Gastrocnemius medialis (tissue), 4 donors: ENCODE results near the gene LINGO3. TPM values are rescaled to one million over a fixed set of nuclear protein-coding genes. Genes with fewer than 3 reads are reported as not detected.

Experiments
- ATAC-seq, 2 donors: fragments of 150-250 bp; one replicate each; pipeline ENCODE4 v1.9.1; 2016
- DNase-seq, 2 donors: peaks; one replicate each; pipeline ENCODE4 v3.0.0-alpha.2; 2019
- H3K27ac ChIP-seq, 4 donors: fragments of 200-600 bp; sonication (generic); 1 replicate in 1 of 4; 2 replicates in 3 of 4; pipeline ENCODE4 v1.5.1; 2016 to 2018; ENCODE audit warnings: mild to moderate bottlenecking in 2 of 4, moderate library complexity in 1 of 4
- H3K27me3 ChIP-seq, 3 donors: fragments of 200-600 bp; sonication (generic) in 2 of 3; 1 replicate in 1 of 3; 2 replicates in 2 of 3; pipeline versions ENCODE4 v1.5.1 to v1.6.0; 2016 to 2019; ENCODE audit warnings: mild to moderate bottlenecking in 1 of 3, moderate library complexity in 1 of 3
- H3K36me3 ChIP-seq, 2 donors: fragments of 200-600 bp; sonication (generic) in 1 of 2; one replicate each; pipeline ENCODE4 v1.5.1; 2017 to 2018
- H3K4me1 ChIP-seq, 2 donors: fragments of 200-600 bp; sonication (generic) in 1 of 2; one replicate each; pipeline ENCODE4 v1.5.1; 2016 to 2017; ENCODE audit warnings: mild to moderate bottlenecking in 2 of 2
- H3K4me3 ChIP-seq, 4 donors: fragments of 200-600 bp; sonication (generic) in 3 of 4; 1 replicate in 1 of 4; 2 replicates in 3 of 4; pipeline ENCODE4 v1.5.1; 2016 to 2019; ENCODE audit warnings: mild to moderate bottlenecking in 2 of 4
- H3K9me3 ChIP-seq, 3 donors: fragments of 200-600 bp; sonication (generic) in 2 of 3; 1 replicate in 1 of 3; 2 replicates in 2 of 3; pipeline ENCODE4 v1.5.1; 2016 to 2019
- CTCF ChIP-seq, 5 experiments: fragments of 450-650 bp in 3 of 5; fragments of 200-600 bp in 2 of 5; sonication (generic) in 2 of 5; IDR thresholded peaks in 4 of 5; conservative IDR thresholded peaks in 1 of 5; 1 replicate in 4 of 5; 2 replicates in 1 of 5; pipeline ENCODE4 v1.5.1; 2016 to 2019; ENCODE audit warnings: antibody characterized with exemption in 5 of 5, mild to moderate bottlenecking in 3 of 5, moderate library complexity in 3 of 5
- POLR2A ChIP-seq, 2 donors: fragments of 450-650 bp; IDR thresholded peaks; one replicate each; pipeline ENCODE4 v1.6.1; 2017; ENCODE audit warnings: antibody characterized with exemption in 2 of 2, mild to moderate bottlenecking in 2 of 2, moderate library complexity in 2 of 2
- in situ Hi-C, 4 donors: fragments of 200-750 bp; cut with MboI; loops; one replicate each; pipeline versions ENCODE4 v1.15.0 to v1.8.0; 2017; ENCODE audit warnings: low sequenced_read_pairs in 4 of 4
- intact Hi-C: fragments of 100-400 bp; cut with DNase I; formaldehyde crosslinking; loops from one replicate; pipeline ENCODE4 v1.15.1; 2023; ENCODE audit warnings: low total_unique reads
- total RNA-seq, 4 donors: library from RNA; depleted of rRNA; stranded (reverse); fragments of >200 nt; gene quantifications; one replicate each; pipeline versions ENCODE4 v1.1.0 to v1.2.3, GENCODE V29; 2016

The LINGO3 gene
- total RNA-seq, 4 donors from 2014 or later, result not detected

- H3K4me1 ChIP-seq, result no peaks in the 10 kb centered on the region
- ATAC-seq, result no peak
- H3K4me3 ChIP-seq, result no peak overlapping the region
- no peaks in the 10 kb centered on the region for H3K9me3 ChIP-seq
- no peak overlapping the region for H3K27ac ChIP-seq
- H3K27me3 ChIP-seq, result no peaks in the 10 kb centered on the region
- DNase-seq, result no peak
- peaks cover 0 to 38% of the 10 kb centered on the region in 2 donors for H3K36me3 ChIP-seq
- in situ Hi-C loops, result no loop called here
- intact Hi-C loops, result no loop called here
- TF ChIP-seq CTCF (IDR thresholded peaks at IDR 0.05 in 4 of 5, conservative IDR thresholded peaks at IDR 0.05 in 1 of 5) (no peak), POLR2A (IDR thresholded peaks at IDR 0.05) (no peak)
These were observed 32.7 kb upstream of the LINGO3 start for GRCh38 chr19:2340496-2341243.

DNA sequence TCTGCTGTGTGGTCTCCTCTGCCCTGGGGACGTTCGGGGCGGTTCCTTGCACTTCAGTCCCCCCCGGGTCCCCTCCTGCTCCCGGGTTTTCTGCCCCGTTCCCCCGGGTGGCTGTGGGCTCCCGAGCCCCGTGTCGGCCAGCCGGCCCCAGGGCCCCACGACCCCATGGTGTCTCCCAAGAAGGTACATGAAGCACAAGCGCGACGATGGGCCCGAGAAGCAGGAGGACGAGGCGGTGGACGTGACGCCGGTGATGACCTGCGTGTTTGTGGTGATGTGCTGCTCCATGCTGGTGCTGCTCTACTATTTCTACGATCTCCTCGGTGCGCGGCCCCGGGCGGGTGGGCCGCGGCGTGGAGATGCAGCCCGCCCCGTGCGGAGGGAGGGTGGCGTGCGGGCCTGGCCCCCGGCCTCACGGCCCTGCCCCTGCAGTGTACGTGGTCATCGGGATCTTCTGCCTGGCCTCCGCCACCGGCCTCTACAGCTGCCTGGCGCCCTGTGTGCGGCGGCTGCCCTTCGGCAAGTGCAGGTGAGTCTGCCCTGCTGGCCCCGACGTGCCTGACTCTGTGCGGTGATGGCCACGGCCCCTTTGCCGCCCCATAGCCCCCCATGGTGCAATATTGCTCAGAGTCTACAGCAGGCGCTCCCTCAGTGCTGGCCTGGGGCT, 31.8 kb upstream of the LINGO3 start:
- Histone ChIP-seq H3K36me3 (peaks cover 0 to 38% of the 10 kb centered on the region in 2 donors), H3K27ac (no peak overlapping the region), H3K9me3 (no peaks in the 10 kb centered on the region), H3K4me3 (no peak overlapping the region), H3K27me3 (no peaks in the 10 kb centered on the region), H3K4me1 (no peaks in the 10 kb centered on the region)
- ATAC-seq (no peak), DNase-seq (no peak)
- no peak for TF ChIP-seq POLR2A (IDR thresholded peaks at IDR 0.05)
- TF ChIP-seq CTCF (IDR thresholded peaks at IDR 0.05 in 4 of 5, conservative IDR thresholded peaks at IDR 0.05 in 1 of 5), result no peak
- intact Hi-C loops, result no loop called here
- in situ Hi-C loops, result no loop called here

- TF ChIP-seq CTCF (IDR thresholded peaks at IDR 0.05 in 4 of 5, conservative IDR thresholded peaks at IDR 0.05 in 1 of 5) (no peak), POLR2A (IDR thresholded peaks at IDR 0.05) (no peak)
- DNase-seq (no peak), ATAC-seq (no peak)
- intact Hi-C loops (no loop called here), in situ Hi-C loops (no loop called here)
- no peaks in the 10 kb centered on the region for H3K27me3 ChIP-seq
- no peak overlapping the region for H3K27ac ChIP-seq
- H3K4me3 ChIP-seq, result no peak overlapping the region
- H3K36me3 ChIP-seq, result peaks cover 0 to 33% of the 10 kb centered on the region in 2 donors
- H3K9me3 ChIP-seq, result no peaks in the 10 kb centered on the region
- peaks cover 0 to 1% of the 10 kb centered on the region in 2 donors for H3K4me1 ChIP-seq
These were observed 31.0 kb upstream of the LINGO3 start for GRCh38 chr19:2338751-2339643.

- Histone ChIP-seq H3K4me1 (peaks cover 7 to 9% of the 10 kb centered on the region in 2 donors), H3K27me3 (no peaks in the 10 kb centered on the region), H3K36me3 (peaks cover 0 to 33% of the 10 kb centered on the region in 2 donors), H3K27ac (no peak overlapping the region), H3K9me3 (no peaks in the 10 kb centered on the region), H3K4me3 (no peak overlapping the region)
- intact Hi-C loops (no loop called here), in situ Hi-C loops (no loop called here)
- DNase-seq (no peak), ATAC-seq (no peak)
- no peak for TF ChIP-seq CTCF (IDR thresholded peaks at IDR 0.05 in 4 of 5, conservative IDR thresholded peaks at IDR 0.05 in 1 of 5)
- TF ChIP-seq POLR2A (IDR thresholded peaks at IDR 0.05), result no peak
These were observed 30.2 kb upstream of the LINGO3 start for GRCh38 chr19:2338055-2338615.
